Psoas muscle (tissue), 8 donors: ENCODE data around the gene TSPAN33. TPM values are rescaled to one million over a fixed set of nuclear protein-coding genes. Genes with fewer than 3 reads are reported as not detected.
"Not testable (repeated sequence)": the region's sequence is repeated elsewhere in the genome, so short reads cannot be mapped to it uniquely, and the experiment has no call there.

Experiments
- ATAC-seq, 4 donors: fragments of 200-7000 bp; cut with Tn5 transposase; one replicate each; pipeline ENCODE4 v1.9.1; 2020; ENCODE audit warnings: moderate library complexity in 3 of 4, mild to moderate bottlenecking in 2 of 4
- DNase-seq, 2 donors: peaks; one replicate each; pipeline ENCODE4 v3.0.0-alpha.2; 2020
- H3K27ac ChIP-seq: fragments of 200-600 bp; one replicate; pipeline ENCODE4 v1.8.0; 2022
- H3K27me3 ChIP-seq, 3 donors: fragments of 200-600 bp in 1 of 3; one replicate each; pipeline versions ENCODE4 v1.6.1 to v1.8.0; 2013 to 2022; ENCODE audit warnings: low read length in 2 of 3, mild to moderate bottlenecking in 2 of 3, moderate library complexity in 1 of 3; ENCODE audit not compliant: insufficient read depth in 3 of 3
- H3K36me3 ChIP-seq, 2 donors: fragments of 200-600 bp in 1 of 2; one replicate each; pipeline versions ENCODE4 v1.6.1 to v1.8.0; 2013 to 2022; ENCODE audit warnings: low read depth in 1 of 2, mild to moderate bottlenecking in 1 of 2, moderate library complexity in 1 of 2; ENCODE audit not compliant: insufficient read depth in 1 of 2
- H3K4me1 ChIP-seq: fragments of 200-600 bp; one replicate; pipeline ENCODE4 v1.8.0; 2022
- H3K4me3 ChIP-seq: fragments of 200-600 bp; one replicate; pipeline ENCODE4 v1.8.0; 2022; ENCODE audit warnings: mild to moderate bottlenecking
- H3K9me3 ChIP-seq: fragments of 200-600 bp; one replicate; pipeline ENCODE4 v1.8.0; 2022
- WGBS, 3 donors: extraction: QIAGEN DNeasy Blood & Tissue Kit; methylation state at CpG; one replicate each; pipeline versions ENCODE4 v1.1.6 to v1.1.7; 2013; 5-methylcytosine and 5-hydroxymethylcytosine counted together
- intact Hi-C, 2 donors: fragments of 100-400 bp; cut with DNase I; formaldehyde crosslinking; loops; one replicate each; pipeline versions ENCODE4 v1.11.0 to v1.14.2; 2022
- polyA plus RNA-seq, 3 donors: library from polyadenylated mRNA; stranded (reverse); fragments of 200-250 nt; gene quantifications; one replicate each; pipeline ENCODE4 v1.2.3, GENCODE V29; 2013
- total RNA-seq, 4 donors: library from RNA; stranded (reverse); fragmentation: NEBNext Ultra II Directional in 2 of 4; extraction: Animal tissue kit (Norgen Biotek cat#: 25700) in 2 of 4; gene quantifications; one replicate each; pipeline versions ENCODE4 v1.2.1 to v1.2.4, GENCODE V29; 2021 to 2023
- TF ChIP-seq, protein P1 (sequence below): fragments of 200-600 bp; IDR thresholded peaks from one replicate; pipeline ENCODE4 v1.8.0; 2022; ENCODE audit warnings: antibody characterized with exemption
- donor health status: healthy with polysubstance abuse.
- donor health status: DM: no; HTN: no; CAD: no; lungs with moderate emphysema.
- donor health status: Bipolar disorder and iron deficiency.
- donor health status: healthy.
- donor health status: DM: yes; HTN: yes; CAD: no.
- donor health status: DM: no; HTN: no; CAD: no.
- donor health status: DM: no; HTN: no; CAD: no.
- donor health status: DM: yes; HTN: yes; CAD: no.

TSPAN33 gene
- total and polyA plus RNA-seq, 7 donors, result 2.2 to 15.4 (median 9.1) TPM

DNA sequence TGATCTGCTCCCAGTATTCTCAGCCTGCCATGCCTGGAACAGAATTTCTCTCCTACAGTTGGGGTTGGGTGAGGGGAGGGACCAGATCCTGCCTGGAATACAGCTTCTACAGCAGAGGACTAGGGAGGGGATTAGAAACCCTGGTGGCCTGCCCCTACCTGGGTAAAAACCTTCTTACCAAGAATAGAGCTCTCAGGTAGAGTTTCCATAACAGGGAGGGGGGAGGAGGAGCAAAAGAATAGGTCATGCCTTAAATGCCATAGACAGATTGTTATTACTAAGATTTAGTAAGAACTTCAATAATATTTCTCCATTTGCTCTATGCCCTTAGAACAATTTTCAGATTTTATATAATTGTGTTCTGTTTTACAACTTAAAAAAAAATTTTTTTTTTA is 33.5 kb upstream of the TSPAN33 start:
- H3K36me3 ChIP-seq, result no peaks in the 10 kb centered on the region
- intact Hi-C loops, result no loop called here
- H3K27me3 ChIP-seq, result no peaks in the 10 kb centered on the region
- H3K9me3 ChIP-seq, result no peaks in the 10 kb centered on the region
- no peak overlapping the region for H3K27ac ChIP-seq
- no peaks in the 10 kb centered on the region for H3K4me1 ChIP-seq
- ATAC-seq (no peak), DNase-seq (no peak)
- TF ChIP-seq, protein P1, sequence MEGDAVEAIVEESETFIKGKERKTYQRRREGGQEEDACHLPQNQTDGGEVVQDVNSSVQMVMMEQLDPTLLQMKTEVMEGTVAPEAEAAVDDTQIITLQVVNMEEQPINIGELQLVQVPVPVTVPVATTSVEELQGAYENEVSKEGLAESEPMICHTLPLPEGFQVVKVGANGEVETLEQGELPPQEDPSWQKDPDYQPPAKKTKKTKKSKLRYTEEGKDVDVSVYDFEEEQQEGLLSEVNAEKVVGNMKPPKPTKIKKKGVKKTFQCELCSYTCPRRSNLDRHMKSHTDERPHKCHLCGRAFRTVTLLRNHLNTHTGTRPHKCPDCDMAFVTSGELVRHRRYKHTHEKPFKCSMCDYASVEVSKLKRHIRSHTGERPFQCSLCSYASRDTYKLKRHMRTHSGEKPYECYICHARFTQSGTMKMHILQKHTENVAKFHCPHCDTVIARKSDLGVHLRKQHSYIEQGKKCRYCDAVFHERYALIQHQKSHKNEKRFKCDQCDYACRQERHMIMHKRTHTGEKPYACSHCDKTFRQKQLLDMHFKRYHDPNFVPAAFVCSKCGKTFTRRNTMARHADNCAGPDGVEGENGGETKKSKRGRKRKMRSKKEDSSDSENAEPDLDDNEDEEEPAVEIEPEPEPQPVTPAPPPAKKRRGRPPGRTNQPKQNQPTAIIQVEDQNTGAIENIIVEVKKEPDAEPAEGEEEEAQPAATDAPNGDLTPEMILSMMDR, result no peak
- H3K4me3 ChIP-seq, result no peak overlapping the region

DNA sequence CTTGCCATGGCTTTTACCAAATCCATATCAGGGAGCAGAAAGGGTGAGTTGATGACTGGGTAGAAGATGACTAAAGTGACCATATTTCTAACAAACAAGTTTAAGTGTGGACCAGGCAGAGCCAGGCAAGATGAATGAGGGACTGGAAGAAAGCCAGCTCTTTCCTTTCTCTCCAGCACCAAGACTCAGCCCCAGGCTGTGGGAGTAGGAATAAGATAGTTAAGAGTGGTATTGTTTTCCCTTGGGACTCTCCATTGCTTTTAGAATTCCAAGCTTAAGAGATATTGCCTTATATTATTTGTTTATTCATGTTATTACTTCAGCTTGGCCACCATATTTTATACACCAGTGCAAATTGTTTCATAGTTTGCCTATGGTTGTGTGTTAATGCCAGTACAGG is 28.8 kb upstream of the TSPAN33 start:
- no peak overlapping the region for H3K4me3 ChIP-seq
- no peak for DNase-seq
- no peaks in the 10 kb centered on the region for H3K36me3 ChIP-seq
- no peak for ATAC-seq
- H3K4me1 ChIP-seq, result no peaks in the 10 kb centered on the region
- intact Hi-C loops, result no loop called here
- no peaks in the 10 kb centered on the region for H3K9me3 ChIP-seq
- TF ChIP-seq, protein P1, result no peak
- H3K27me3 ChIP-seq, result no peaks in the 10 kb centered on the region
- H3K27ac ChIP-seq, result no peak overlapping the region

DNA sequence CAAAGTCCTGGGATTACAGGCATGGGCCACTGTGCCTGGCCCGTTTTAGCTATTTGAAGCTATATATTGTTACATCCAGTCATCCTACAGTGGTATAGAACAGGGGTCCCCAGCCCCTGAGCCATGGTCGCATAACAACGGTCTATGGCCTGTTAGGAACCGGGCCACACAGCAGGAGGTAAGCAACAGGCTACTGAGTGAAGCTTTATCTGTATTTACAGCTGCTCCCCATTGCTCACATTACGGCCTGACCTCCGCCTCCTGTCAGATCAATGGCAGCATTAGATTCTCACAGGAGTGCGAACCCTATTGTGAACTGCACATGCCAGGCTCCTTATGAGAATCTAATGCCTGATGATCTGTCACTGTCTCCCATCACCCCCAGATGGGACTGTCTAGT is 26.3 kb upstream of the TSPAN33 start:
- H3K4me3 ChIP-seq, result no peak overlapping the region
- ATAC-seq (no peak), DNase-seq (no peak)
- no peaks in the 10 kb centered on the region for H3K27me3 ChIP-seq
- 79 to 90% (median 88%) methylated on average over 7 of the region's 7 CpGs for WGBS, 3 donors
- intact Hi-C loops, result no loop called here
- no peaks in the 10 kb centered on the region for H3K4me1 ChIP-seq
- H3K27ac ChIP-seq, result no peak overlapping the region
- no peaks in the 10 kb centered on the region for H3K36me3 ChIP-seq
- H3K9me3 ChIP-seq, result peaks cover 5% of the 10 kb centered on the region
- TF ChIP-seq, protein P1, result no peak

DNA sequence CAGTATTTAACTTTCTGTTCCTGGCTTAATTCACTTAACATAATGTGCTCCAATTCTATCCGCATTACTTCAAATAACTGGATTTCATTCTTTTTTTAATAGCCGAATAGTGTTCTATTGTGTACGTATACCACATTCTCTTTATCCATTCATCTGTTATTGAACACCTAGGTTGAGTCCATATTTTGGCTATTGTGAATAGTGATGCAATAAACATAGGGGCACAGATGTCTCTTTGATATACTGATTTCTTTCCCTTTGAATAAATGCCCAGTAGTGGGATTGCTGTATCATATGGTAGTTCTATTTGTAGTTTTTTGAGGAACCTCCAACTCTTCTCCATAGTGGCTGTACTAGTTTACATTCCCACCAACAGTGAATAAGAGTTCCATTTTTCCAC is 25.5 kb upstream of the TSPAN33 start:
- Histone ChIP-seq H3K36me3 (no peaks in the 10 kb centered on the region), H3K9me3 (peaks cover 5% of the 10 kb centered on the region), H3K27me3 (no peaks in the 10 kb centered on the region), H3K4me3 (no peak overlapping the region), H3K27ac (no peak overlapping the region), H3K4me1 (no peaks in the 10 kb centered on the region)
- 78 to 96% (median 96%) methylated on average over 3 of the region's 3 CpGs for WGBS, 3 donors
- TF ChIP-seq, protein P1, result no peak
- no peak for DNase-seq
- no peak for ATAC-seq
- intact Hi-C loops, result no loop called here

DNA sequence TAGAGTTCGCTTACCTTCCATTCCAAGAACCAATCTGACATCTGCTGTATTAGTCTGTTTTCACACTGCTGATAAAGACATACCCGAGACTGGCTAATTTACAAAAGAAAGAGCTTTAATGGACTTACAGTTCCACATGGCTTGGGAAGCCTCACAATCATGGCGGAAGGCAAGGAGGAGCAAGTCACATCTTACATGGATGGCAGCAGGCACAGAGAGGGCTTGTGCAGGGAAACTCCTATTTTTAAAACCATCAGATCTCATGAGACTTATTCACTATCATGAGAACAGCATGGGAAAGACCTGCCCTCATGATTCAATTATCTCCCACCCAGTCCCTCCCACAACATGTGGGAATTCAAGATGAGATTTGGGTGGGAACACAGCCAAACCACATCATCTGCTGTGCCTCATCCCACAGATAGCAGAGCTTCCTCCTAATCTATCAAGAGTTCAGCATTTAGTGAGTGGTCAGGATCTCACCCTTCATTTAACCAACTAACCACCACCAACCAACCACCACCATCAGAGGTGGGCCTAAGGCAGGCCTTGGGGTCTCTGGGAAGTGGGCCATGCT is 22.9 kb upstream of the TSPAN33 start:
- H3K9me3 ChIP-seq, H3K27ac ChIP-seq, H3K36me3 ChIP-seq, DNase-seq, H3K27me3 ChIP-seq, intact Hi-C loops, ATAC-seq, H3K4me3 ChIP-seq, H3K4me1 ChIP-seq: not testable (repeated sequence)
- 91 to 97% (median 92%) methylated on average over 3 of the region's 3 CpGs for WGBS, 3 donors
